H1 (cell line): ENCODE data around the gene MACROD2. TPM values are rescaled to one million over a fixed set of nuclear protein-coding genes. Genes with fewer than 3 reads are reported as not detected.

Source experiments
- BACH1 ChIP-seq: IDR thresholded peaks from 2 replicates; pipeline ENCODE4 v1.6.1; 2012; ENCODE audit warnings: low read length, improper control_type of control experiment
- CHD1 ChIP-seq: IDR thresholded peaks from 2 replicates; pipeline ENCODE4 v1.6.1; 2012; ENCODE audit warnings: low read depth, low read length, improper control_type of control experiment
- CTCF ChIP-seq, 3 experiments: IDR thresholded peaks; 1 replicate in 2 of 3; 2 replicates in 1 of 3; pipeline versions ENCODE4 v1.5.1 to v1.6.1; 2011; ENCODE audit warnings: low read length in 3 of 3, mild to moderate bottlenecking in 3 of 3, inconsistent platforms in 2 of 3, low read depth in 1 of 3, moderate library complexity in 1 of 3; ENCODE audit not compliant: insufficient read depth in 1 of 3; ENCODE audit errors: control extremely low read depth in 1 of 3
- GABPA ChIP-seq: IDR thresholded peaks from 2 replicates; pipeline ENCODE4 v1.6.1; 2011; ENCODE audit warnings: mild to moderate bottlenecking, low read length, moderate library complexity, borderline replicate concordance; ENCODE audit not compliant: insufficient read depth
- KDM5A ChIP-seq: fragments of 200-600 bp; IDR thresholded peaks from 2 replicates; pipeline ENCODE4 v1.7.1; 2012; ENCODE audit warnings: mild to moderate bottlenecking, low read length, inconsistent platforms, mixed read lengths
- SIX5 ChIP-seq: IDR thresholded peaks from 2 replicates; pipeline ENCODE4 v1.6.1; 2011; ENCODE audit warnings: mild to moderate bottlenecking, low read depth, low read length
- SRF ChIP-seq: IDR thresholded peaks from 2 replicates; pipeline ENCODE4 v1.6.1; 2011; ENCODE audit warnings: mild to moderate bottlenecking, low read depth, low read length, moderate library complexity
- polyA plus RNA-seq, 7 experiments: library from polyadenylated mRNA; depleted of rRNA in 3 of 7; stranded (reverse) in 5 of 7; unstranded in 2 of 7; fragments of >200 nt in 5 of 7; fragments of 200-250 nt in 2 of 7; gene quantifications; 1 replicate in 5 of 7; 2 replicates in 1 of 7; 4 replicates in 1 of 7; pipeline versions ENCODE4 v1.2.1 to v1.2.3, GENCODE V29; 2011 to 2013; ENCODE audit warnings: missing spikeins in 2 of 7, mixed read lengths in 2 of 7
- total RNA-seq: library from RNA; stranded (reverse); fragmentation: NEBNext Ultra II Directional; extraction: Animal tissue kit (Norgen Biotek cat#: 25700); gene quantifications from 2 replicates; pipeline ENCODE4 v1.2.1, GENCODE V29; 2021
- TF ChIP-seq, protein P1 (sequence below): fragments of 300-600 bp; sonication (generic); IDR thresholded peaks from 2 replicates; pipeline ENCODE4 v1.7.1; 2012; ENCODE audit warnings: low read length, moderate library complexity, mild to moderate bottlenecking, inconsistent platforms; ENCODE audit not compliant: insufficient replicate concordance

The MACROD2 gene
- total and polyA plus RNA-seq, 2 of the 8 experiments (the other 6 are each of a cell fraction or from before 2014, with no cell fraction given): 0.70 to 3.9 TPM

GRCh38 chr20:14649662-14650061 is 654.3 kb downstream of the MACROD2 start (continued):
- TF ChIP-seq CTCF (IDR thresholded peaks at IDR 0.05; ENCODE audit: control extremely low read depth in 1 of 3, insufficient read depth in 1 of 3, low read depth in 1 of 3, low read length in 3 of 3): no peak
- TF ChIP-seq KDM5A: no peak
- TF ChIP-seq BACH1: no peak
- no peak for TF ChIP-seq SRF
- no peak for TF ChIP-seq GABPA
- no peak for TF ChIP-seq CHD1
- TF ChIP-seq, protein P1, sequence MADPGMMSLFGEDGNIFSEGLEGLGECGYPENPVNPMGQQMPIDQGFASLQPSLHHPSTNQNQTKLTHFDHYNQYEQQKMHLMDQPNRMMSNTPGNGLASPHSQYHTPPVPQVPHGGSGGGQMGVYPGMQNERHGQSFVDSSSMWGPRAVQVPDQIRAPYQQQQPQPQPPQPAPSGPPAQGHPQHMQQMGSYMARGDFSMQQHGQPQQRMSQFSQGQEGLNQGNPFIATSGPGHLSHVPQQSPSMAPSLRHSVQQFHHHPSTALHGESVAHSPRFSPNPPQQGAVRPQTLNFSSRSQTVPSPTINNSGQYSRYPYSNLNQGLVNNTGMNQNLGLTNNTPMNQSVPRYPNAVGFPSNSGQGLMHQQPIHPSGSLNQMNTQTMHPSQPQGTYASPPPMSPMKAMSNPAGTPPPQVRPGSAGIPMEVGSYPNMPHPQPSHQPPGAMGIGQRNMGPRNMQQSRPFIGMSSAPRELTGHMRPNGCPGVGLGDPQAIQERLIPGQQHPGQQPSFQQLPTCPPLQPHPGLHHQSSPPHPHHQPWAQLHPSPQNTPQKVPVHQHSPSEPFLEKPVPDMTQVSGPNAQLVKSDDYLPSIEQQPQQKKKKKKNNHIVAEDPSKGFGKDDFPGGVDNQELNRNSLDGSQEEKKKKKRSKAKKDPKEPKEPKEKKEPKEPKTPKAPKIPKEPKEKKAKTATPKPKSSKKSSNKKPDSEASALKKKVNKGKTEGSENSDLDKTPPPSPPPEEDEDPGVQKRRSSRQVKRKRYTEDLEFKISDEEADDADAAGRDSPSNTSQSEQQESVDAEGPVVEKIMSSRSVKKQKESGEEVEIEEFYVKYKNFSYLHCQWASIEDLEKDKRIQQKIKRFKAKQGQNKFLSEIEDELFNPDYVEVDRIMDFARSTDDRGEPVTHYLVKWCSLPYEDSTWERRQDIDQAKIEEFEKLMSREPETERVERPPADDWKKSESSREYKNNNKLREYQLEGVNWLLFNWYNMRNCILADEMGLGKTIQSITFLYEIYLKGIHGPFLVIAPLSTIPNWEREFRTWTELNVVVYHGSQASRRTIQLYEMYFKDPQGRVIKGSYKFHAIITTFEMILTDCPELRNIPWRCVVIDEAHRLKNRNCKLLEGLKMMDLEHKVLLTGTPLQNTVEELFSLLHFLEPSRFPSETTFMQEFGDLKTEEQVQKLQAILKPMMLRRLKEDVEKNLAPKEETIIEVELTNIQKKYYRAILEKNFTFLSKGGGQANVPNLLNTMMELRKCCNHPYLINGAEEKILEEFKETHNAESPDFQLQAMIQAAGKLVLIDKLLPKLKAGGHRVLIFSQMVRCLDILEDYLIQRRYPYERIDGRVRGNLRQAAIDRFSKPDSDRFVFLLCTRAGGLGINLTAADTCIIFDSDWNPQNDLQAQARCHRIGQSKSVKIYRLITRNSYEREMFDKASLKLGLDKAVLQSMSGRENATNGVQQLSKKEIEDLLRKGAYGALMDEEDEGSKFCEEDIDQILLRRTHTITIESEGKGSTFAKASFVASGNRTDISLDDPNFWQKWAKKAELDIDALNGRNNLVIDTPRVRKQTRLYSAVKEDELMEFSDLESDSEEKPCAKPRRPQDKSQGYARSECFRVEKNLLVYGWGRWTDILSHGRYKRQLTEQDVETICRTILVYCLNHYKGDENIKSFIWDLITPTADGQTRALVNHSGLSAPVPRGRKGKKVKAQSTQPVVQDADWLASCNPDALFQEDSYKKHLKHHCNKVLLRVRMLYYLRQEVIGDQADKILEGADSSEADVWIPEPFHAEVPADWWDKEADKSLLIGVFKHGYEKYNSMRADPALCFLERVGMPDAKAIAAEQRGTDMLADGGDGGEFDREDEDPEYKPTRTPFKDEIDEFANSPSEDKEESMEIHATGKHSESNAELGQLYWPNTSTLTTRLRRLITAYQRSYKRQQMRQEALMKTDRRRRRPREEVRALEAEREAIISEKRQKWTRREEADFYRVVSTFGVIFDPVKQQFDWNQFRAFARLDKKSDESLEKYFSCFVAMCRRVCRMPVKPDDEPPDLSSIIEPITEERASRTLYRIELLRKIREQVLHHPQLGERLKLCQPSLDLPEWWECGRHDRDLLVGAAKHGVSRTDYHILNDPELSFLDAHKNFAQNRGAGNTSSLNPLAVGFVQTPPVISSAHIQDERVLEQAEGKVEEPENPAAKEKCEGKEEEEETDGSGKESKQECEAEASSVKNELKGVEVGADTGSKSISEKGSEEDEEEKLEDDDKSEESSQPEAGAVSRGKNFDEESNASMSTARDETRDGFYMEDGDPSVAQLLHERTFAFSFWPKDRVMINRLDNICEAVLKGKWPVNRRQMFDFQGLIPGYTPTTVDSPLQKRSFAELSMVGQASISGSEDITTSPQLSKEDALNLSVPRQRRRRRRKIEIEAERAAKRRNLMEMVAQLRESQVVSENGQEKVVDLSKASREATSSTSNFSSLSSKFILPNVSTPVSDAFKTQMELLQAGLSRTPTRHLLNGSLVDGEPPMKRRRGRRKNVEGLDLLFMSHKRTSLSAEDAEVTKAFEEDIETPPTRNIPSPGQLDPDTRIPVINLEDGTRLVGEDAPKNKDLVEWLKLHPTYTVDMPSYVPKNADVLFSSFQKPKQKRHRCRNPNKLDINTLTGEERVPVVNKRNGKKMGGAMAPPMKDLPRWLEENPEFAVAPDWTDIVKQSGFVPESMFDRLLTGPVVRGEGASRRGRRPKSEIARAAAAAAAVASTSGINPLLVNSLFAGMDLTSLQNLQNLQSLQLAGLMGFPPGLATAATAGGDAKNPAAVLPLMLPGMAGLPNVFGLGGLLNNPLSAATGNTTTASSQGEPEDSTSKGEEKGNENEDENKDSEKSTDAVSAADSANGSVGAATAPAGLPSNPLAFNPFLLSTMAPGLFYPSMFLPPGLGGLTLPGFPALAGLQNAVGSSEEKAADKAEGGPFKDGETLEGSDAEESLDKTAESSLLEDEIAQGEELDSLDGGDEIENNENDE: no peak
- TF ChIP-seq SIX5: no peak
